HG02981 (cell line): Measurements from ENCODE around the gene DMXL1.

ENCODE experiments used
- ATAC-seq: cut with Tn5 transposase; IDR thresholded peaks from one replicate; pipeline ENCODE4 v1.9.1; 2021; ENCODE audit warnings: mild to moderate bottlenecking, moderate library complexity; ENCODE audit not compliant: unreplicated experiment

Gene DMXL1

GRCh38 chr5:119264186-119264585 is 193.3 kb downstream of the DMXL1 start:
- ATAC-seq: no peak

DNA sequence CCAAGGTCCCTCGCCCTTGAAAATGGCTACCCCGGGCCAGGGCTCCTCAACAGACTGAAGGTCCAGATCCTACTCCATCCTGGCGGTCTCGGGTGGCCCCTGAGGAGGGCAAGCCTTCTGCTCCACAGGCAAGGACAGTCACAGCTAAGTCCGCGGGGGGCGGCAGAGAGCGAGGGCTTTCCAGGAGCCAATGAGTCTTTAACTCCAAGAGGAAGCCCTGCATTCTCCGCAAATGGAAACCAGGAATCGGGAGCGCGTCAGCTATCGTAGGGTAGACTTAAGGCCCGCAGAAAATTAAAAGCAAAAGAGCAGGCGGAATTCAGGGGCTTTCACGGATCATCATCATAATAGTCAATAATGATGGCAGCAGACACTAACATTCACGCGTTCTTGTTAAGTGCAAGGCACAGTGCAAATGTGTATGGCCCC is 197.1 kb downstream of the DMXL1 start:
- ATAC-seq: peak; percentile 72

DNA sequence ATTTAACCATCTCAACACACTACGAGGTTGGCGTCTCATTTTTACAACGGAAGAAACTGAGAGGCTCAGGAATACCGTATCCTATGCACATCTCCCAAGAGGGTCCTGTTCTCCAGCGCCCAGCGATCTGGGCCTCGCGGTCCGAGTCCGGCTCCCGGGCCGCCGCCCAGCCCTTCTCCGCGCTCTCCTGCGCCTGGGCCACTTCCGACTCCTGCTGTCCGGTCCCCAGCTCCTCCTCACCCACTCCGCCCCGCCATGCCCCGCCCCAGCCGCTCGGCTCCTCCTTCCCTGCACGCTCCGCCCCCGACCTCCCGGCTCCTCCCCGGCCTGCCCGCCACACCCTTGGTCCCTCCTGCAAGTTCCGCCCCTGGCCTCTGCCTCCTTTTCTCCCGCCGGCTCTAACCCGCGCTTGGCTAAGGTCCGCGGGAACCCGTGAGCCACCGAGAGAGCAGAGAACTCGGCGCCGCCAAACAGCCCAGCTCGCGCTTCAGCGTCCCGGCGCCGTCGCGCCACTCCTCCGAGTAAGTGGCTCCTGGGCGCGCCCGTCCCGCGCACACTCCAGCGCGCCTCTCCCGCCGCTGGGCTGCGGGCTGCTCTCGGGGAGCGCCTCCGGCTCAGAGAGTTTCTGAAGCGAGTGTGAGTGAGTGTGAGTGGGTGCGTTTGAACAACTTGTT is 197.6 kb downstream of the DMXL1 start:
- ATAC-seq: peak; percentile 90

DNA sequence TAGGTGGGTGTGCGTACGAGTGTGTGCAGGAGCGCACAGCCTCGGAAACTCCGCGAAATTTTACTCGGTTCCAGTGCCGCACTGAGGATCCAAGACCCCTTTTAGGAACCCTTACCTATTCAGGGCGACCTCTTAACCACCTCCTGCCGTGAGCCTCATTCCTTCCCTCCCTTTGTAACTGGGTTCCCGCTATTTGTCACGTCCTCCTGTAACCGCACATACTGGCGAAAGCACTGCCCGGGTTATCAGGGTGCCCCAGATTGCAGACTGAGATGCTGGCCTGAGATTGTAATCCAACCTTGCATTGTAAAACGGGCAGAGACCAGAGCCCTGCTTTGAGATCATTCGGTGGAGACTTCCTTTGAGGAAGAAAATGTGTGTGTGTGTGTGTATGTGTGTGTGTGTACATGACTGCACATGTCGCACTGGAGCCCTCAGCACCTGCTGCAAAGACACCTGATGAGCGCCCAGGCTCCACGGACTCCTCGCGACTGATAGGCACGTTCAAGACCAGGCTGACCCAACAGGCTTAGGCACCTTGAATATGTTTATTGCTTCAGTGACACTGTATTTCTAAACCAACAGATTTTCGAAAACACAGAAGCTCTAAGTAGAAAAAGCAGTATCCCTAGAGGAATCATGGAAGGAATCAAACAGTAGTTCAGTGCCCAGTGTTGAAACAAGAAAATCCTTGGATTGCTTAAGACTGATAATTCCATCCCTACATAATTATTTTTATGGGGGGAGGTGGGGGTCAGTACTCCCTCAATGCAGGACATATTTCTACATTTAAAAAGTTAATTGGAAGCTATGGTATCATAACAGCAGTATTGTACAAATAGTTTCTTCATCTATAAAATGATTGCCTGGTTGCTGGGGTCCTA is 198.4 kb downstream of the DMXL1 start:
- ATAC-seq: no peak

- ATAC-seq: no peak
These were observed 199.3 kb downstream of the DMXL1 start for GRCh38 chr5:119270121-119270565.

DNA sequence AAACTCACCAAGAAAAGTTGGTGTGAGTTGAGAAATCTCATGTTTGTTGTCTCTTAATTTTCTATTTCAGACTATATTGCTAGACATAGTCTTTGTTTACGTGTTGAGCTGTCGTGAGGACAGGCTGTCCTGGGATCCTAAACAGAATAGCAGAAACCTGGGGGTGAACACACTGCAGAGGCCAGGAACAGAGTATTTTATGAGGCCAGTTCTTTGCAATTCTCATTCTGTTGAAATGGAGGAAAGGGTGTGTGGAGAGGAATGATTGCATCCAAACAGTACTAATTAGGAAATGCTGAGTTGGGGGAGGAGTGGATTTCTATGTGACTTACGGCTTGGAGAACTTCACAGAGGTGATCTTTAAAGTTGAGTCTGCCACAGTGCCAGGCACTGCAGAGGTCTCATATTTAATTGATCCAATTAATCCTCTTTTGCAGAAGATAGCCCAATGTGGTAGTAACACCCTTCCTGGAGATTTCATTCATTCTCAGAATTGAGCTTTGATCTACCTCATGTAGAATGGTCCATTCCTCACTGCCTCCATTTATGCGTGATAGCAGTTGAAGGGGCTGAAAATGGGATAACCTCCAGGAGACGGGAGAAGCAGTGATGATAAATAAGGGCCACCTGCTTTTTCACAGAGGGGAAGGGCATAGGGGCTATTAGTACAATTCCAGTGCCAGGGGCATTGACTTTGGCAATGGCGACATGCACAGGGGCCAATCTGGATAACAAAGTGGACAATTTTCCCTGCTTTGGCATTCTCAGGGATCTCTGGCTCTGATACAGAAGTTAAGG is 200.3 kb downstream of the DMXL1 start:
- no peak for ATAC-seq

GRCh38 chr5:119271758-119272730 is 201.2 kb downstream of the DMXL1 start:
- ATAC-seq: no peak

- ATAC-seq: no peak
These were observed 202.5 kb downstream of the DMXL1 start for GRCh38 chr5:119273391-119273839.

DNA sequence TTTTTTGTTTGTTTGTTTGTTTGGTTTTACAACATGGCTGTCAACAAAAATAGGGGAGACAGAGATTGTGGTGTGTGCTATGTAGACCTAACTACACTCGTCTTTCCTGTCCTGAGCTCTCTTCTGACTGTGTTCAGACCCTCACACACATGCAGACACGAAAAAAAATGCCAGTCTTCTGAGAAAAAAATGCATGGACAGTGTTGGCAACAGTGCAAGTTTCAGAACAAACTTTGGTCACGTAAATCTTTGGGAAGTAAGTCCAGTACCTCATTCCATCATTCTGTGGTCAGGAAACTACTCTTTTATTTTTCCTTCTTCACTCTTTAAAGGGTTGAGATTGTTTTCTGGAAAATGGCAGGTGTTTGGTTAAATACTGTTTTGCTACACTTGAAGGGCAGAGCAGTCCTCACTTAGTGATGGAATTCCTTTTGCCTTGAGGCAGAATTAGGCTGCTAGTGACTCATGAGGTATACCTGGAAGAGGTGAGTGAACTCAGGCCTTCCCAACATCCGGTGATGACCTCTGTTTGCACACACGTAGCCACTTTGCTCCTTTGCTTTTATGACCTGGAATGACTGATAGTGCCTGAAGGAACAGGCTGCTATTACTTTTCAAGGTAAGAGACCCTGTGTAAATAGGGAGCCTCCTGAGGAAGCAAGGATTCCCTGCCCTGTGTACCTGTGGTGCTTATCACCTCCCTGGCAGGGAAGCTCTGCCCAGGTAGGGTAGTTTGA is 203.3 kb downstream of the DMXL1 start:
- no peak for ATAC-seq

DNA sequence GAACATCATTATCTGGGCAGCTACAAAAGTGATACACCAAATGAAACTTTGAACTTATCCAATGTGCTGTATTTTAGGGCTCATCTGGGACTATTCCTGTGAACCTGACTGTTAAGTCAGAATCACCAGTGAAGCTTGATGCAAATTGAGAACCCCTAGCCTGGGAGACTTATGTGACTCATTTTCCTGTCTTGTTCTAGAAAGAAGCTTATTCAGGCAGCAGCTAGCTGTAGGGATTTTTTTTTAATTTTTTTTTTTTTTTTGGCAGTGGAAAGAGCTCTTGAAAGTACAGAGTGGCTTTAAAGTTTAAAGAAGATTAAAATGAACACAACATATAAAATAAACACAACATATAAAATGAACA is 203.9 kb downstream of the DMXL1 start:
- peak; percentile 32 for ATAC-seq

DNA sequence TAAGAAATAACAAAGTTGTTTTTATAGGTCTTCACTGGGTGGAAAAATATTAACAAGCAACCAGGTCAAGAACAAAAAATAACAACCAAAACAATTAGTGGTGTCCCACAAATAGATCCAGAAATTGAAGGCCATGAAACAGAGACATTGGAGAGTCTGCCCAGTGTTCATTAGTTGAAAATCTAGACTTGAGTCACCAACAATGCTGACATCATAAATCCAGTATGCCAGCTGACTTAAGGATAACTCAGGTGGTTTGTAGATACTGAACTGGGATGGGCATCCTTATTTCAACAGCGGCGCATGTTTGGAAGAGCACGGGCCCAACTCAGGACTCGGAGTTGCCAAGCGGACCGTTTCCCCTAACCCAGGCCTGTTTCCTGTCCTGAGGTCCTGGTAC is 204.3 kb downstream of the DMXL1 start:
- ATAC-seq: peak; percentile 17

DNA sequence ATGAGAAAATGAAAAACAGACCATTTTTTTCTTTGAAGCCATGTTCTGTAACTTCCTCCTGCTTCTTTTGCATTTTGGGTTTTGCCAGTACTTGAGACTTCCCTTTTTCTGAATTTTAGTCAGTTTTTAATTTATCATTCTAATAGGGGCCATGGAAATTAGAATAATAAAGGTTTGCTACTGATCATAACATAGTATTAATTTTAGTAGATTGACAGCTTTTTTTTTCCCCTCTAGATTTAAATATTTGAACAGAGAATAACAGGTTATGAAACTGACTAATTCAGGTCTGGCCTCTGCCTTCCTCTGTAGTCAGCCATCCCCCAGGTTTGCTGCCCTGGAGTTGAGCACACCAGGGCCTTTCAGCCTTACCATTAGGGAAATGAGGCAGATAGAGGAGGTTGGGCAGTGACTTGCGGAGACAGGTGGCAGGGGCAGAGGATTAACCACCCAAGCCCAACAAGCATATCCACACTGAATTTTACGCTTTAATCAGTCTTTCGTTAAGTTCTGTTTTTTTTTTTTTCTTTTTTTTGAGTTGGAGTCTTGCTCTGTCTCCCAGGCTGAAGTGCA is 204.8 kb downstream of the DMXL1 start:
- peak; percentile 77 for ATAC-seq

DNA sequence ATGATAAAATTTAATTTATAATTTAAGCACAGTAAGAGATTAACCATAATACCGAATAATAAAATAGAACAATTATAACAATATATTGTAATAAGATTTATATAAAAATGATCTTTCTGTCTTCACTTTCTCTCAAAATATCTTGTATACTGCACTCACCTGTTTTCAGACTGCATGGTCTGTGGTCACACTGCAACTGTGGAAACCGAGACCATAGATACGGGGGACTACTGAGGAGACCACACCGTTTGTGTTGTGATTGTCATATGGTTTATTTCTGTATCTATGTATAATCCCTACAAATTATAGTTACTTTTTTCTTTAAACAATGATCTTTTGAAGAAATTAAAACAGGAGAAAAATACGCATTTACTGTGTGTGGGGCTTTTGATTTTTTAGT is 206.1 kb downstream of the DMXL1 start:
- ATAC-seq: peak; percentile 34

GRCh38 chr5:119279093-119279492 is 208.2 kb downstream of the DMXL1 start:
- no peak for ATAC-seq

DNA sequence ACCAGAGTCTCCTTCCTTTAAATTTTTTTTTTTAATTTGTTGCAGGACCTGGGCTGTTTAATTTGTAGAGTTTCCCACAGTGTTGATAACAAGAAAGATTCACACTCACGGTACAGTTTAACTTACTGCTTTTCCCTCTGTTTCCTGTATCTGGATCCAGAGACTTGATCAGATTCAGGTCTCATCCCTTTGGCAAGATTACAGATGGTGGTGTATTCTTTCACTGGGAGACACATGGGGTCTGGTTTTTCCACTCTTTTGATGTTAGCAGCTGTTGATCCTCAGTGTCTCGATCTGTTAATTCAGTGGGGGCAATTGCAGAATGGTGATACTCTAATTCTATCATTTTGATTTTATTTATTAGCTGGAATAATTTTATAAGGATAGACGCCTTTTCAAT is 209.5 kb downstream of the DMXL1 start:
- ATAC-seq: no peak

DNA sequence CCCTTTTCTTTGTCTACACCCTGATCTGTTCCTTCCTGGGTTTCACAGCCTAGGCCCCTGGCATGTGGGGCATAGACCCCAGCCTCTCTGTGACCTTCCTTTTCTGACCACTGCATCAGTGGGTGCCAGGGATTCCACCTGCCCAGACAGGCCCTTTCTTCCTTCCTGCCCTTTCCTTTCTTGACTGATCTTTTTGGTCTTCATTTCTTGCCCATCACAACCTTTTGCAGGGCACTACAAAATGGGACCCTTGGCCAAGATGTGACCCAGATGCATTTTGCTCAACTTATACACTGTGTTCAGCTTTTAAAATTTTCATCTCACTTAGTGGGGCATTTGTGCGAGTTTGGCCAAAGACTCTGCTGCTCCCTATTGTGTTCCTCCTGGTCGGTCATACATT is 211.7 kb downstream of the DMXL1 start:
- no peak for ATAC-seq

DNA sequence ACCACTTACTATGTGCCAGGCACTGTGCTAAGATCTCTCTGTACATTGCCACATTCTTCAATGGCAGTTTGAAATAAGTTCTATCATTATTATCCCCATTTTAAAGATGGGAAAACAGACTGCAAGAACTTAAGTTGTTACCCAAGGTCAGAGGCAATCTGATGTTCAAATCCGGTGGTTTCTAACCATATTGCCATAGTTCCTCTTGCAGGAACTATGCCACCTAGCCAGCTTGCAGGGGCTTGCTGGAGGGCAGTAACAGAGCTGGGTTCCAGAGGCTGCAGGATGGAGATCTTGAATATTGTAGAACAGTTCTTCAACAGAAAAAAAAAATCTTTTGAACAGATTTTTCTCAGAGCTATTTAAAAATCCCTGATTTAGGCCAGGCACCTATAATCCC is 213.1 kb downstream of the DMXL1 start:
- ATAC-seq: no peak

DNA sequence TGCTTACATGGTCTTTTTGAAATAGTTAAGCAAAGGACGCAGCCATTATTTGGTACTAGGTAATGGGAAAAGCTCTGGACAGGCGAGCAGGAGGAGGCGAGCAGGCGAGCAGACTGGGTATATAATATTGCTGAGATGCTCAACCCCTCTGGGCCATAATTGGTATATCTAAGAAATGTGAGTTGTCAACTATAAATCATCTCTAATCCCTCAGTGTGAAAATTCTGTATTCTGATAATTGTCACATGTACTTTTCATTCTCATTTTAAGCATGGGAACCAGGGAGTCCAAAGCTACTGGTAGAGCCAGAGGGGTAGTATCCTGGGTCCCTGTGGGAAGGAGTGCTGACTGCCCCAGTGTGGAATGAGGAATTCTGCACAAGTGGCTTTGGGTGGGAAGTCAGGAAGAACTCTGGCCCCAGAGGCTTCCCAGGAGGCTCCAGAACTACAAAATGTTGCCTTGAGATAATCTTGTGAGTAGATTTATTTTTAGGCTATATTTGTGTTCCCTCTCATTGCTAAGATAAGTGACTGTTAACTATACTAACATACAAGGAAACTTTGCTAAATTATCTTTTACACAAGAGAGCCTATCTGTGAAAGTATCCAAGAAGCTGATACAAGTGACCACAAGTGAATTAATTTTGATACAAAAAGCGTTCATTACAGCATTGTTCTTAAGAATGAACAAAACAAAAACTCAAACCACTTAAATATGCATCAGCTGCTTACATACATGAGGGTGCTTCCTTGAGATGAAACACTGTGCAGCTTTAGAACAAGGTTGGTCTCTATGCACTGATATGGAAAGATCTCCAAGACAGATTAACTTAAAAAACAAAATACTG is 214.4 kb downstream of the DMXL1 start:
- no peak for ATAC-seq
